HepG2 (cell line): ENCODE data around the gene LMAN2. TPM values are rescaled to one million over a fixed set of nuclear protein-coding genes. Genes with fewer than 3 reads are reported as not detected.

Experiments used
- ATAC-seq: fragments of 200-7000 bp; cut with Tn5 transposase; 3 replicates; pipeline ENCODE4 v1.9.1; 2020; ENCODE audit warnings: mild to moderate bottlenecking, moderate library complexity
- BruUV-seq: library from RNA; stranded (reverse); fragments of 400-500 nt; replicated peaks from 2 replicates; lab custom pipeline; 2021; lab: Mats Ljungman, UMichigan
- CTCF ChIA-PET: fragments of 300-600 bp; formaldehyde crosslinking; extraction: SDS; loops from one replicate; lab custom pipeline; 2021; ENCODE audit warnings: low total read pairs, inconsistent platforms, low intra/inter-chr PET ratio; lab: Yijun Ruan, JAX
- POLR2A ChIA-PET: fragments of 350-600 bp; sonication (Branson Sonifier 250); formaldehyde crosslinking; loops from one replicate; lab custom pipeline; 2020; ENCODE audit warnings: antibody characterized with exemption, inconsistent platforms; lab: Yijun Ruan, JAX
- DNase-seq: peaks from one replicate; pipeline ENCODE4 v3.0.0-alpha.2; 2015; ENCODE audit warnings: low spot score
- FAIRE-seq: peaks from 3 replicates; lab custom pipeline; 2011; peaks lifted over from hg19 to GRCh38; lab: Jason Lieb, UNC
- H2AFZ ChIP-seq: one replicate; pipeline ENCODE4 v1.6.1; 2011; ENCODE audit warnings: low read length, inconsistent platforms
- H3K27ac ChIP-seq: fragments of 300-600 bp; 3 replicates; pipeline ENCODE4 v1.8.0; 2011; ENCODE audit warnings: mixed run types, mild to moderate bottlenecking, mixed read lengths, low read length, inconsistent platforms; ENCODE audit not compliant: insufficient read depth; ENCODE audit errors: extremely low read length
- H3K27me3 ChIP-seq, 2 experiments: fragments of 200-600 bp in 1 of 2; 2 replicates in 1 of 2; 3 replicates in 1 of 2; pipeline versions ENCODE4 v1.6.0 to v1.8.0; 2011; ENCODE audit warnings: low read length in 2 of 2, mild to moderate bottlenecking in 2 of 2, moderate library complexity in 2 of 2, inconsistent platforms in 1 of 2; ENCODE audit not compliant: insufficient read depth in 2 of 2, control insufficient read depth in 1 of 2
- H3K36me3 ChIP-seq, 2 experiments: fragments of 200-600 bp in 1 of 2; replicated peaks in 1 of 2; 2 replicates in 1 of 2; 3 replicates in 1 of 2; pipeline versions ENCODE4 v1.5.1 to v1.8.0; 2011; ENCODE audit warnings: low read length in 2 of 2, inconsistent platforms in 1 of 2; ENCODE audit not compliant: insufficient read depth in 2 of 2, control insufficient read depth in 1 of 2
- H3K4me1 ChIP-seq: 2 replicates; pipeline ENCODE4 v1.5.1; 2012; ENCODE audit warnings: low read length, inconsistent platforms; ENCODE audit not compliant: insufficient read depth
- H3K4me2 ChIP-seq: 2 replicates; pipeline ENCODE4 v1.6.0; 2011; ENCODE audit warnings: low read depth, low read length, inconsistent platforms
- H3K4me3 ChIP-seq, 3 experiments: fragments of 200-600 bp in 1 of 3; sonication (generic), shearing (Covaris generic) in 1 of 3; replicated peaks in 1 of 3; 2 replicates each; pipeline ENCODE4 v1.5.1; 2011 to 2016; ENCODE audit warnings: low read length in 3 of 3, inconsistent platforms in 2 of 3, low read depth in 2 of 3, mild to moderate bottlenecking in 2 of 3, control low read depth in 1 of 3, mixed read lengths in 1 of 3; ENCODE audit not compliant: insufficient read depth in 1 of 3
- H3K79me2 ChIP-seq: one replicate; pipeline ENCODE4 v1.6.1; 2011; ENCODE audit warnings: low read length, inconsistent platforms; ENCODE audit not compliant: insufficient read depth
- H3K9ac ChIP-seq: 2 replicates; pipeline ENCODE4 v1.6.0; 2011; ENCODE audit warnings: mild to moderate bottlenecking, low read depth, low read length, inconsistent platforms; ENCODE audit not compliant: insufficient read depth
- H3K9me3 ChIP-seq: 2 replicates; pipeline ENCODE4 v1.5.1; 2012; ENCODE audit warnings: mild to moderate bottlenecking, low read length
- H4K20me1 ChIP-seq: 2 replicates; pipeline ENCODE4 v1.6.0; 2011; ENCODE audit warnings: inconsistent platforms, mild to moderate bottlenecking, low read length, moderate library complexity; ENCODE audit not compliant: insufficient read depth
- AKNA ChIP-seq: sonication (generic); formaldehyde crosslinking; IDR thresholded peaks from 2 replicates; pipeline ENCODE4 v1.4.0; 2020; ENCODE audit warnings: missing genetic modification reagents, borderline replicate concordance
- ATAD3A ChIP-seq: sonication (generic); formaldehyde crosslinking; IDR thresholded peaks from 2 replicates; pipeline ENCODE4 v1.4.0; 2020; ENCODE audit warnings: missing genetic modification reagents
- IRF1 ChIP-seq: sonication (generic); formaldehyde crosslinking; IDR thresholded peaks from 2 replicates; pipeline ENCODE4 v1.4.0; 2020; ENCODE audit warnings: low read depth, mild to moderate bottlenecking, missing genetic modification reagents
- MTA1 ChIP-seq: sonication (generic); formaldehyde crosslinking; IDR thresholded peaks from 2 replicates; pipeline ENCODE4 v1.4.0; 2020; ENCODE audit warnings: missing genetic modification reagents, mild to moderate bottlenecking, borderline replicate concordance
- NFATC3 ChIP-seq: sonication (generic); formaldehyde crosslinking; IDR thresholded peaks from 2 replicates; pipeline ENCODE4 v1.5.1; 2020; ENCODE audit warnings: mild to moderate bottlenecking, missing genetic modification reagents
- NRL ChIP-seq: sonication (generic); formaldehyde crosslinking; IDR thresholded peaks from 2 replicates; pipeline ENCODE4 v1.5.0; 2020; ENCODE audit warnings: missing genetic modification reagents, mild to moderate bottlenecking, moderate library complexity, borderline replicate concordance
- PPARG ChIP-seq: conservative IDR thresholded peaks from 2 replicates; pipeline ENCODE4 v1.6.1; 2016; ENCODE audit warnings: missing biosample characterization, missing genetic modification reagents
- SOX6 ChIP-seq, 2 experiments: fragments of 450-650 bp in 1 of 2; sonication (generic) in 1 of 2; formaldehyde crosslinking in 1 of 2; IDR thresholded peaks; 2 replicates each; pipeline versions ENCODE4 v1.4.0 to v1.6.1; 2017 to 2020; ENCODE audit warnings: antibody characterized with exemption in 1 of 2, mild to moderate bottlenecking in 1 of 2, missing genetic modification reagents in 1 of 2
- ZFP36 ChIP-seq: fragments of 150-350 bp; IDR thresholded peaks from 2 replicates; pipeline ENCODE4 v1.6.1; 2018; ENCODE audit warnings: borderline replicate concordance, low read length, low read depth; ENCODE audit not compliant: partially characterized antibody
- ZNF30 ChIP-seq: sonication (generic); formaldehyde crosslinking; IDR thresholded peaks from 2 replicates; pipeline ENCODE4 v1.5.0; 2020; ENCODE audit warnings: mild to moderate bottlenecking, missing genetic modification reagents
- ZNF329 ChIP-seq: sonication (generic); formaldehyde crosslinking; IDR thresholded peaks from 2 replicates; pipeline ENCODE4 v1.9.0; 2021; ENCODE audit warnings: low read depth, mild to moderate bottlenecking, missing genetic modification reagents
- ZNF44 ChIP-seq: sonication (generic); formaldehyde crosslinking; IDR thresholded peaks from 2 replicates; pipeline ENCODE4 v1.5.1; 2020; ENCODE audit warnings: mild to moderate bottlenecking, missing genetic modification reagents
- ZNF563 ChIP-seq: sonication (generic); formaldehyde crosslinking; IDR thresholded peaks from 2 replicates; pipeline ENCODE4 v1.8.0; 2022; ENCODE audit warnings: mild to moderate bottlenecking, moderate library complexity, missing genetic modification reagents
- ZNF710 ChIP-seq: sonication (generic); formaldehyde crosslinking; IDR thresholded peaks from 2 replicates; pipeline ENCODE4 v1.5.0; 2020; ENCODE audit warnings: mild to moderate bottlenecking, missing genetic modification reagents, borderline replicate concordance
- ZNF724P ChIP-seq: sonication (generic); formaldehyde crosslinking; IDR thresholded peaks from 2 replicates; pipeline ENCODE4 v1.8.0; 2022; ENCODE audit warnings: missing genetic modification reagents, borderline replicate concordance
- WGBS: methylation state at CpG from one replicate; pipeline ENCODE4 v1.1.6; 2017; ENCODE audit warnings: low lambda C conversion rate; 5-methylcytosine and 5-hydroxymethylcytosine counted together
- in situ Hi-C: cut with HindIII; loops from 2 replicates; pipeline ENCODE4 v1.10.0; 2017; ENCODE audit warnings: low pct_unique_long_range_greater_than_20kb; ENCODE audit not compliant: extremely low pct_ligation_motif_present
- intact Hi-C: fragments of 100-400 bp; cut with micrococcal nuclease; formaldehyde crosslinking; loops from one replicate; pipeline ENCODE4 v1.10.0; 2022; ENCODE audit not compliant: unreplicated experiment
- polyA plus RNA-seq, 8 experiments: library from polyadenylated mRNA; depleted of rRNA in 3 of 8; stranded (reverse) in 7 of 8; unstranded in 1 of 8; fragments of >200 nt; fragmentation: Illumina TruSeq in 4 of 8; extraction: Trizol in 4 of 8; gene quantifications; 2 replicates each; pipeline versions ENCODE4 v1.2.1 to v1.2.3, GENCODE V29; 2011 to 2016; ENCODE audit warnings: low read depth in 4 of 8, missing spikeins in 1 of 8, mixed read lengths in 1 of 8; ENCODE audit not compliant: insufficient read depth in 1 of 8
- total RNA-seq, 5 experiments: library from RNA; depleted of rRNA; stranded (reverse); fragments of >200 nt; fragmentation: Illumina TruSeq; extraction: Trizol; gene quantifications; 2 replicates each; pipeline ENCODE4 v1.2.3, GENCODE V29; 2016; ENCODE audit warnings: low read depth in 1 of 5

Gene LMAN2
- total and polyA plus RNA-seq, 2 of the 13 experiments (the other 11 are each of a cell fraction or from before 2014, with no cell fraction given): 191 to 197 TPM

- Histone ChIP-seq H3K79me2 (no peaks in the 10 kb centered on the region), H3K4me3 (peak overlapping the region; percentile 35 to 71 (median 35); a peak in 5 of 6 replicates), H3K9me3 (no peaks in the 10 kb centered on the region), H3K4me1 (peaks cover 88% of the 10 kb centered on the region), H3K27me3 (no peaks in the 10 kb centered on the region), H3K36me3 (no peaks in the 10 kb centered on the region), H2AFZ (no peak overlapping the region), H3K27ac (peak overlapping the region; percentile 98), H3K4me2 (peak overlapping the region; percentile 89), H4K20me1 (no peaks in the 10 kb centered on the region), H3K9ac (peak overlapping the region; percentile 86)
- intact Hi-C loops (no loop called here), in situ Hi-C loops (no loop called here)
- ATAC-seq (peak; percentile 12), FAIRE-seq (no peak), DNase-seq (no peak)
- CTCF ChIA-PET: interaction anchor here (1.0 kb wide), 1 partner anchor 76 kb away, joined by 3 read pairs; no protein-coding TSS in a partner anchor
- POLR2A ChIA-PET: interaction anchor here (0.6 to 4.9 kb wide), 35 partner anchors 10 to 304 kb away, joined by 3 to 239 read pairs (median 10); partner anchors contain the start of genes B4GALT7, F12, FGFR4 and GRK6
- WGBS: 78% methylated on average over 6 of the region's 8 CpGs
- BruUV-seq: TSS peak; percentile 97
- TF ChIP-seq NFATC3 (CRISPR knock-in tag) (no peak), AKNA (CRISPR knock-in tag) (no peak), ZNF724P (CRISPR knock-in tag) (no peak), ATAD3A (CRISPR knock-in tag) (no peak), ZNF329 (CRISPR knock-in tag) (no peak), SOX6 (IDR thresholded peaks at IDR 0.05) (no peak), SOX6 (CRISPR knock-in tag; IDR thresholded peaks at IDR 0.05) (no peak), ZNF30 (CRISPR knock-in tag) (no peak), NRL (CRISPR knock-in tag) (no peak), MTA1 (CRISPR knock-in tag) (no peak), PPARG (CRISPR knock-in tag) (no peak), ZNF710 (CRISPR knock-in tag) (no peak), ZNF44 (CRISPR knock-in tag) (no peak), ZNF563 (CRISPR knock-in tag) (no peak), IRF1 (no peak), ZFP36 (no peak)
These were observed 26.6 kb upstream of the LMAN2 start for GRCh38 chr5:177377851-177378776.
